HG03108 (cell line): ENCODE measurements around the gene ZIC5.

Source experiments
- ATAC-seq: cut with Tn5 transposase; IDR thresholded peaks from one replicate; pipeline ENCODE4 v1.9.1; 2021; ENCODE audit warnings: moderate library complexity; ENCODE audit not compliant: unreplicated experiment

The ZIC5 gene

GRCh38 chr13:99976575-99976974, 5.0 kb upstream of the ZIC5 start:
- no peak for ATAC-seq

- ATAC-seq, result no peak
Observed at GRCh38 chr13:99975626-99976025, 4.1 kb upstream of the ZIC5 start.

- ATAC-seq, result no peak
Observed at GRCh38 chr13:99974939-99975561, 3.5 kb upstream of the ZIC5 start.

GRCh38 chr13:99974296-99974938, 2.9 kb upstream of the ZIC5 start:
- no peak for ATAC-seq

GRCh38 chr13:99973808-99974185, 2.2 kb upstream of the ZIC5 start:
- ATAC-seq, result no peak

- no peak for ATAC-seq
Observed at GRCh38 chr13:99973163-99973807, 1.7 kb upstream of the ZIC5 start.

- ATAC-seq, result no peak
Observed at GRCh38 chr13:99972190-99972731, 694 bp upstream of the ZIC5 start.

- no peak for ATAC-seq
Observed at GRCh38 chr13:99970651-99971575, 654 bp downstream of the ZIC5 start.

- no peak for ATAC-seq
Observed at GRCh38 chr13:99969919-99970650, 1.5 kb downstream of the ZIC5 start.

- no peak for ATAC-seq
Observed at GRCh38 chr13:99969453-99969918, 2.1 kb downstream of the ZIC5 start.

- ATAC-seq, result no peak
Observed at GRCh38 chr13:99968521-99969452, 2.8 kb downstream of the ZIC5 start.

- no peak for ATAC-seq
Observed at GRCh38 chr13:99967869-99968520, 3.6 kb downstream of the ZIC5 start.

GRCh38 chr13:99967498-99967868, 4.1 kb downstream of the ZIC5 start:
- ATAC-seq, result no peak

- ATAC-seq, result no peak
Observed at GRCh38 chr13:99966064-99966805, 5.3 kb downstream of the ZIC5 start.

- ATAC-seq, result no peak
Observed at GRCh38 chr13:99965329-99966000, 6.1 kb downstream of the ZIC5 start.

- no peak for ATAC-seq
Observed at GRCh38 chr13:99963816-99964339, 7.7 kb downstream of the ZIC5 start.

- ATAC-seq, result no peak
Observed at GRCh38 chr13:99962242-99962641, 9.3 kb downstream of the ZIC5 start.
